LNCaP clone FGC (cell line): Measurements from ENCODE around the gene CHRNE.
A peak's percentile ranks its signal among the peaks of the same experiment; 100 is the strongest.

ENCODE experiments used
- DNase-seq: peaks from one replicate; pipeline ENCODE4 v3.0.0-alpha.2; 2011; ENCODE audit warnings: low read depth
- H3K4me3 ChIP-seq: 2 replicates; pipeline ENCODE4 v1.5.1; 2011; ENCODE audit warnings: mild to moderate bottlenecking, low read depth, low read length, control low read depth
- TF ChIP-seq, protein P1 (sequence below): IDR thresholded peaks from 2 replicates; pipeline ENCODE4 v1.5.1; 2012; ENCODE audit warnings: mild to moderate bottlenecking; ENCODE audit not compliant: control insufficient read depth, insufficient read depth; ENCODE audit errors: extremely low read depth

The CHRNE gene

DNA sequence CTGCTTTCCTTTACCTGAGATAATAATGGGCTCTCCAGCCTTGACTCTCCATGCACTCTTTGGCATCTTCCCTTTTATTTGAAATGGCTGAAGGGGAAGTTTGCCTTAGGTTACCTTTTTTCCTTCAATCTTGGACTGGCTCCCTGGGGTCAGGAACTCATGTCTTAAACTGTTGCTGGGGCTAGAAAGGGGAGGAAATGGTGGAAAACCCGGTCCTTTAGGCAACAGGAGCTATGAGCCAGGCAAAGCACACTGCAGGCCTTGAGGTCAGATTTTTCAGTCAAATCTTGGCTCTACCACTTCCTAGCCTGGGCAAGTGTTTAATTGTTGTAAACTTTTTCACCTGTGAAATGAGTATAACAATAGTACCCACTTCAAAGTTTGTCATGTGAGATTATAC is 39.6 kb downstream of the CHRNE start:
- no peak for DNase-seq
- no peak overlapping the region for H3K4me3 ChIP-seq
- TF ChIP-seq, protein P1, sequence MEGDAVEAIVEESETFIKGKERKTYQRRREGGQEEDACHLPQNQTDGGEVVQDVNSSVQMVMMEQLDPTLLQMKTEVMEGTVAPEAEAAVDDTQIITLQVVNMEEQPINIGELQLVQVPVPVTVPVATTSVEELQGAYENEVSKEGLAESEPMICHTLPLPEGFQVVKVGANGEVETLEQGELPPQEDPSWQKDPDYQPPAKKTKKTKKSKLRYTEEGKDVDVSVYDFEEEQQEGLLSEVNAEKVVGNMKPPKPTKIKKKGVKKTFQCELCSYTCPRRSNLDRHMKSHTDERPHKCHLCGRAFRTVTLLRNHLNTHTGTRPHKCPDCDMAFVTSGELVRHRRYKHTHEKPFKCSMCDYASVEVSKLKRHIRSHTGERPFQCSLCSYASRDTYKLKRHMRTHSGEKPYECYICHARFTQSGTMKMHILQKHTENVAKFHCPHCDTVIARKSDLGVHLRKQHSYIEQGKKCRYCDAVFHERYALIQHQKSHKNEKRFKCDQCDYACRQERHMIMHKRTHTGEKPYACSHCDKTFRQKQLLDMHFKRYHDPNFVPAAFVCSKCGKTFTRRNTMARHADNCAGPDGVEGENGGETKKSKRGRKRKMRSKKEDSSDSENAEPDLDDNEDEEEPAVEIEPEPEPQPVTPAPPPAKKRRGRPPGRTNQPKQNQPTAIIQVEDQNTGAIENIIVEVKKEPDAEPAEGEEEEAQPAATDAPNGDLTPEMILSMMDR: no peak

- no peak overlapping the region for H3K4me3 ChIP-seq
- DNase-seq: no peak
- TF ChIP-seq, protein P1: no peak
Measured at GRCh38 chr17:4862720-4863119, 40.2 kb downstream of the CHRNE start.

DNA sequence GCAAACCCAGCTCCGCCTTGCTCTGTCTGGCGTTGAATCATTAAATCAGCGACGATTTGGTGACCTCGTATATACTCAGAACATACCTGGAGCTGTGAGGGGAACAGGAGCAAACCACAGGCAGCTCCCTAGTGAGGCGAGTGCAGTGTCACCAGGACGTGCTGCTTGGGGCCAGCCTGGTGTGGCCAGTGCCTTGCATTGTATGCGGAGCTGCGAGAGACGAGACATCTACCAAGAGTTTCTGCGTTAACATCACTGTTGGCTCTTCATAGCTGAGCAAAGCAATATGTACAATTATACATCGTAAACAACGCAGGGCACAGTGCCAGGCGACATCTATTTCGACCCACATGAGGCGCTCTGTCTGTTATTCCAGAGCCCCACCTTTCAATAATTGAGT is 41.8 kb downstream of the CHRNE start:
- DNase-seq: peak; percentile 19
- no peak overlapping the region for H3K4me3 ChIP-seq
- TF ChIP-seq, protein P1: no peak

DNA sequence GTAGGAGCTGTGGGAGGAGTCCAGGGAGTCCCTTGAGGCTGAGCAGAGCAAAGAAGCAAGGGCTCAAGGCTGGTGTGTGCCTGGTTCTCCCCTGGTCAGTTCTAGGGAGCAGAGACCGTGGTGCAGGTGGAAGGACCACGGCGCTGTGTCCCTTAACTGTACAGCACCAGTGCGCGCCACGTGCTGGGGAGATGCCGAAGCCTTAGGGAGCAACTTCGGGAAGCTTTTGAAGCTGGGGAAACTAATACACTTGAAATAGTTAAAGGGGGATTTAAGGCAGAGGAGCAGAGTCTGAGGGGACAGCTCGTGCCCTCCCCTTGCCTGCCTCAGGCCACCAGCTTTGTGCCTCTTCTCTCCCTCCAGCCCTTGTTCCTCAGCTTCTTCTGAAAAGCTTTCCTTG is 42.2 kb downstream of the CHRNE start:
- H3K4me3 ChIP-seq: no peak overlapping the region
- no peak for DNase-seq
- TF ChIP-seq, protein P1: no peak

DNA sequence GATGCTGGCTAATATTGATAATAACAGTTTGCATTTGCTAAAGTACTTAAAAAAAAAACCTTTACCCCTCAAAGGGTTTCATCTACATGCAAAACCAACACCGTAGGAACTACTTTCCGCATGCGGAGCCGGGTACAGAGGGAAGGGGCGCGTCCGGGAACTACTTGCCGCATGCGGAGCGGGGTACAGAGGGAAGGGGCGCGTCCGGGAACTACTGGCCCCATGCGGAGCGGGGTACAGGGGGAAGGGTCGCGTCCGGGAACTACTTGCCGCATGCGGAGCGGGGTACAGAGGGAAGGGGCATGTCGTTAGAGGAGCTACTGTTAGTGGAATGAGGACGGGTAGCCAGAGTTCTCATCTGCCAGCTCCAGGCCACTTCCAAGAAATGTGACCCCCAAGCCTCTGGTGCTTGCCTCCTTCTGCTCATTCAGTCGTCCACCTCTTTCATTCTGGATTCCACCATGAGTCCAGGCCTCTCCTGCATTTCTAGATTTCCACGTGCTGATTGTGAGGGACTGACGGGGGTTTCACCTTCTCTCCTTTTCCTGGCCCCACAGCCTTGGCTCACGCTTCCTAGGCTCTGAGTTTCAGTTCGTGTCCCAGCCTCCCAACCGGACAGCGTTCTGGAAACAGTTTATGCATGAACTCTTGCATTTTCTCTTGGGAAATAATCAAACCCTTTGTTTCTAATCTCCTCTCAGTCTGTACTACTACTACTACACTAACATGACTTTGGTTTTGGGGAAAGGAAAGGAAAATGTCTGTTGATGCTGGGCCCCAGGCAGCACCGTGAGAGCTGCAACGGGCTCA is 42.9 kb downstream of the CHRNE start:
- no peak overlapping the region for H3K4me3 ChIP-seq
- no peak for DNase-seq

GRCh38 chr17:4858882-4859260 is 44.0 kb downstream of the CHRNE start:
- H3K4me3 ChIP-seq: no peak overlapping the region
- TF ChIP-seq, protein P1: no peak
- DNase-seq: peak; percentile 17

More for the DNA sequence above, 42.9 kb downstream of the CHRNE start:
- TF ChIP-seq, protein P1: no peak
